BJ (cell line): ENCODE measurements around the gene CREB3L2. TPM values are rescaled to one million over a fixed set of nuclear protein-coding genes. Genes with fewer than 3 reads are reported as not detected.

Source experiments
- CTCF ChIA-PET: fragments of 350-600 bp; formaldehyde crosslinking; extraction: SDS; loops from one replicate; lab custom pipeline; 2021; ENCODE audit warnings: antibody characterized with exemption, inconsistent platforms; lab: Yijun Ruan, JAX
- POLR2A ChIA-PET: fragments of 300-600 bp; sonication (Branson Sonifier 250); formaldehyde crosslinking; extraction: SDS; loops from one replicate; lab custom pipeline; 2021; ENCODE audit warnings: antibody characterized with exemption; lab: Charles Lee
- DNase-seq: peaks from one replicate; pipeline ENCODE4 v3.0.0-alpha.2; 2011; ENCODE audit warnings: low read depth
- H3K27me3 ChIP-seq: 2 replicates; pipeline ENCODE4 v1.6.0; 2011; ENCODE audit warnings: low read length; ENCODE audit not compliant: control insufficient read depth, insufficient read depth
- H3K36me3 ChIP-seq: 2 replicates; pipeline ENCODE4 v1.5.1; 2011; ENCODE audit warnings: low read length; ENCODE audit not compliant: control insufficient read depth, insufficient read depth
- H3K4me3 ChIP-seq: 2 replicates; pipeline ENCODE4 v1.5.1; 2011; ENCODE audit warnings: low read depth, mild to moderate bottlenecking, control low read depth, low read length
- polyA plus RNA-seq: library from polyadenylated mRNA; depleted of rRNA; stranded (reverse); fragments of >200 nt; gene quantifications from 2 replicates; pipeline ENCODE4 v1.2.3, GENCODE V29; 2011
- TF ChIP-seq, protein P1 (sequence below): IDR thresholded peaks from 2 replicates; pipeline ENCODE4 v1.5.1; 2011; ENCODE audit warnings: low read depth, mild to moderate bottlenecking, control low read depth, inconsistent platforms, low read length, moderate library complexity; ENCODE audit not compliant: insufficient read depth

CREB3L2 gene
- polyA plus RNA-seq, 1 experiment: 62.2 TPM

DNA sequence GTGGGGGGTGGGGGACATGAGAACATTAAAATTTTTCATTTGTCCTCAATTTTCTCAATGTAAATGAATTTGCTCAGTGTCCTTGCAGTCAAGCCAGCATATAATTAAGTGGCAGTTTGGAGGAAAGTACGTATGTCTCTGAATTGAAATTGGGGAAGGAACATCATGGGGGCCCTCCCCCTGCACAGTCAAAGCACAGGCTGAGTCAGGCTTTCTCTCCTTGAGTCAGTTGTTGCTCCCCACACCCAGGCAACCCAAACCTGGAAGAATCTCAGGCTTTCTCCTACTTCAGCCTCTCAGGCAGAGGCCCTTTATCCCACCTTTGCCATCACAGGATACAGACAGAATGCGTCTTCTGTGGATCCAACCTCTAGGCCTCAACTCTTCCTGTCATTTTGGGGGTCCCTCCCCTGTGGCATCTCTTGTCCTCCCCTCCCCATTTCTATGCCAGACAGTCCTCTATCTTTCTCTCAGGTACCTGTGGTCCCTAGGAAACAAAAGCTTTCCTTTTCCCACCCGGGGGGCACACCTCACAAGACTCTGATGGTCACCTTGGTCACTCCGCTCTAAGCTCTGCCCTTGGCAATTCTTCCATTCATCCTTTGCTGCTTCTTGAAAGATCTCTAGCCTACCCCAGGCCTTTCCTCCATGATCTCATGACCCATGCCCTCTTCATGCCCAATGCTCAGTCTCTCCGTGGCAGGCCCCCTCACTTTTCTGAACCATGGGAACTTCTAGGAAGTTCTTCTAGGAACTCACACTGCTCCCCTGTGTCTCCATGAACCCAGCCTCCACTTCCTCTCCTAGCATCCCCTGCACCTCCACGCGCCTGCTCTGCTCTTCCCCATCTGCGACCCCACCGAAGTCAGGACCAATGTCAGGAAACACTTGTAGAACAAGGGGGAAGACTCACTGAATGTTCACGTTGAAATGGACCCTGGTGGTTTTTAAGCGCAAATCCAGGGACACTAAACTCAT is 40.4 kb downstream of the CREB3L2 start:
- ChIA-PET CTCF (interaction anchor here (1.6 kb wide), 1 partner anchor 33 kb away, joined by 3 read pairs; no protein-coding TSS in a partner anchor), POLR2A (no interaction called here)
- no peaks in the 10 kb centered on the region for H3K27me3 ChIP-seq
- no peak overlapping the region for H3K4me3 ChIP-seq
- TF ChIP-seq, protein P1, sequence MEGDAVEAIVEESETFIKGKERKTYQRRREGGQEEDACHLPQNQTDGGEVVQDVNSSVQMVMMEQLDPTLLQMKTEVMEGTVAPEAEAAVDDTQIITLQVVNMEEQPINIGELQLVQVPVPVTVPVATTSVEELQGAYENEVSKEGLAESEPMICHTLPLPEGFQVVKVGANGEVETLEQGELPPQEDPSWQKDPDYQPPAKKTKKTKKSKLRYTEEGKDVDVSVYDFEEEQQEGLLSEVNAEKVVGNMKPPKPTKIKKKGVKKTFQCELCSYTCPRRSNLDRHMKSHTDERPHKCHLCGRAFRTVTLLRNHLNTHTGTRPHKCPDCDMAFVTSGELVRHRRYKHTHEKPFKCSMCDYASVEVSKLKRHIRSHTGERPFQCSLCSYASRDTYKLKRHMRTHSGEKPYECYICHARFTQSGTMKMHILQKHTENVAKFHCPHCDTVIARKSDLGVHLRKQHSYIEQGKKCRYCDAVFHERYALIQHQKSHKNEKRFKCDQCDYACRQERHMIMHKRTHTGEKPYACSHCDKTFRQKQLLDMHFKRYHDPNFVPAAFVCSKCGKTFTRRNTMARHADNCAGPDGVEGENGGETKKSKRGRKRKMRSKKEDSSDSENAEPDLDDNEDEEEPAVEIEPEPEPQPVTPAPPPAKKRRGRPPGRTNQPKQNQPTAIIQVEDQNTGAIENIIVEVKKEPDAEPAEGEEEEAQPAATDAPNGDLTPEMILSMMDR: no peak
- no peak for DNase-seq
- H3K36me3 ChIP-seq: no peaks in the 10 kb centered on the region

GRCh38 chr7:137960020-137960419 is 41.9 kb downstream of the CREB3L2 start:
- no peak for DNase-seq
- H3K27me3 ChIP-seq: no peaks in the 10 kb centered on the region
- POLR2A ChIA-PET: no interaction called here
- no peaks in the 10 kb centered on the region for H3K36me3 ChIP-seq
- TF ChIP-seq, protein P1: no peak
- CTCF ChIA-PET: no interaction called here
- H3K4me3 ChIP-seq: no peak overlapping the region

DNA sequence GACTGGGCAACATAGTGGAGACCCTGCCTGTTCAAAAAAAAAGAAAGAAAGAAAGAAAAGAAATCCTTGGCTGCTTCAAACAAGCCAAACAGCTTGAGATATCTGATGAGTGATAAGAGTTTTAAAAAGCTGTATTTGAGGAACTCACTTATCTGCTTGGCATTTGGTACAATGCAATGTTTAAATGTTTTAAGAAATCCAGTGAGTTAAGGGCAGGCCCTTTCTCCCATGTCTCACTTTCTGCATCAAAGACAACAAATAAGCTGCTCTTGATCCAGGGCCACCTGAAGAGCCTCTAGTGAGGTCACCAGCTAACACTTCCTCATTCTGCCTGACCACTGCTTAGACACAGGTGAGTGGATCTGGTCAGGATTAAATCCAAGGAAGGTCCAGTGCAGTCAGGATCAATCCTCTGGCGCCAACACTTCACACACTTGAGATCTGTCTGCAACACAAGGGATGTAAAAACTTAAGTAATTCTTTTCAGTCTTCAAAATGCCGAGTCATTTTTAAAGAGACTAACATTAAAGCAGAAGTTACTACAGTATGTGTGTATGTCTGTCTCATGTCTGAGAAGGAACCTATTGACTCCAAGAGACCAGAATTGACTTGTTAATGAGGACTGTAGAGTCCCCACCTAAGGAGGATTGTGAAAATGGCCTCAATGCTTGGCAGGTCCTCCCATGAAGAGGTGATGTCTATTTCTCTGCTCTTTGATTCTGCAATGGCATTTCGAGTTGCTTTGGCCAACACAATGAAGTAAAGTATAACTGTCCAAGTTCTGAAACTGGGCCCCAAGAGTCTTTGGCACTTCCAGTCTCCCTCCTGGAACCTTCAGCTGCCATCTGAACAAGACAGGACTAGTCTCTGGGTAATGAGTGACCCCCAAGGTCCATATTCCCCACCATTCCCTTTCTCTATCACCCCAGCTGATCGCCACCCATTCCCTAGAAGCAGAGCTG is 43.1 kb downstream of the CREB3L2 start:
- TF ChIP-seq, protein P1: no peak
- ChIA-PET CTCF (no interaction called here), POLR2A (interaction anchor here (0.6 to 0.7 kb wide), 2 partner anchors 28 to 60 kb away, joined by 3 to 4 read pairs; no protein-coding TSS in a partner anchor)
- no peaks in the 10 kb centered on the region for H3K27me3 ChIP-seq
- no peak overlapping the region for H3K4me3 ChIP-seq
- H3K36me3 ChIP-seq: no peaks in the 10 kb centered on the region
- DNase-seq: no peak

GRCh38 chr7:137957887-137958286 is 44.0 kb downstream of the CREB3L2 start:
- Histone ChIP-seq H3K4me3 (no peak overlapping the region), H3K36me3 (no peaks in the 10 kb centered on the region), H3K27me3 (no peaks in the 10 kb centered on the region)
- TF ChIP-seq, protein P1: no peak
- ChIA-PET POLR2A (interaction anchor here (0.6 to 0.7 kb wide), 2 partner anchors 27 to 59 kb away, joined by 3 to 4 read pairs; no protein-coding TSS in a partner anchor), CTCF (no interaction called here)
- DNase-seq: no peak
